ENCODE results near the gene ADGRG6.
A peak's percentile ranks its signal among the peaks of the same experiment; 100 is the strongest.
"Not testable (repeated sequence)": the region's sequence is repeated elsewhere in the genome, so short reads cannot be mapped to it uniquely, and the experiment has no call there.

The ADGRG6 gene

DNA sequence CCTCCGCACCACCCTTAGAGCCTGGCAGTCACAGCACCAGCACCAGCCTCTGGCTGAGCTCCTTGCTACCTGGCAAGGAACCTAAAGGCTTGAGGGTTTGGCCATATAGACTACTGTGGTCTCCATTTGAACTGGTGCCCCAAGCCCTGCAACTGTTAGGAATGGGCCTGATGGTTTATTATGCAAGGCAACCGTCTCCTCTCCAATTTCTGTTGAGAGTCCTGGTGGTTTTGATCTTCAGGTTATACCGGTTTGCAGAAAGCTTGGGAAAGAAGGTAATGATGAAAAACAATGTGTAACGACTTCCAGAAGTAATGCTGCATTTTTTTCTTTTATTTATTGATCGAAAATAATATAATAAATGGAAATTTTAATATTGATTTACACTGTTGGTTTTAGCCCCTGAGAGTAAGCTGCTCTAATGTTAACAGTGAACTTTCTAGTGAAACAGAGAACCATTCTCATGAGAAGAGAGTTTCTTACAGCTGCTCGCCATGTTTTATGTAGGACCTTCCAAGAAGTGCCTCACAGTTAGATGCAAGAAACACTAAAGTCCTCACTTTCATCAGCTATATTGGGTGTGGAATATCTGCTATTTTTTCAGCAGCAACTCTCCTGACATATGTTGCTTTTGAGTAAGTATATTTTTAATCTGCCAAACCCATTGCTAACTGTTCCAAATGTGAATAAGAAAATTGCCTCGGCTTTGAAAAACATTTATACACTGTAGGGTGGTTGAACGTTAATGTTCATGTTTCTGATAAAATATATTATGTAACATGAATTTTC lies 112.8 kb downstream of the ADGRG6 start:
- no peak for DNase-seq

DNA sequence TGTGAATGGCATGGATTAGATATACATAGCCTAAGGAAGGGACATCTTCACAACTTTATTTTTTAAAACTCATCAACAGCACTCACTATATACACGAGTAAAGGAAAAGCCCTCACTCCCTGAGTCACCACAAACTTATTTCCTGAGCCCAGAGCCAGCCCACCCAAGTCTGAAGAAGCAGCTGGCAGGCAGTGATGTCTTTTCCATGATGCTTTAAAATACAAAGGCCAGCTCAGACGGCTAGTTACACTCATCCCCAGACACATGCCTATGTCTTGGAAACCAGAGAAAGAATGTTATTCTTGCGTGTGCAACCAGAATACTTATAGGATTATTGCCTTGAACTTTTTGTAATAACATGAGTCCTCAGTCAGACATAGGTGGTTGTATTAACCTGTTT lies 114.4 kb downstream of the ADGRG6 start:
- no peak for DNase-seq

DNA sequence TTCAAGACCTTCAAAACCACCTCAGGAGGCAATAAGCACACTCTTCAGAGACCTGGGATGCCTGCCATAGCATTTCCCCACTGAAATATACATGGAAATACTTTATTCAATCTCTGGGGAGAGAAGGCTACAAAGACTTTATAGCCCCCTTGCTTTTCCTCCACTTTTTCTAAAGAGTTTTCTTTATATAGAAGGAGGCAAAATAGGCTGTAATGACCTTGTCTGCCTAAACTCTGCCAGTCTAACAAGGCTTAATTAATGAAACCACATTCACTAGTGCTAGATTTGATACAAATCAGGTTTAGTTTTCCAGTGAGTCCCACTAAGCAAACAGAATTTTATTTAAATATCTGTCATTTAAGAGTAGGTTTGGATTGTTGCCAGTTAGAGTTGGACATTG lies 114.9 kb downstream of the ADGRG6 start:
- no peak for DNase-seq

DNA sequence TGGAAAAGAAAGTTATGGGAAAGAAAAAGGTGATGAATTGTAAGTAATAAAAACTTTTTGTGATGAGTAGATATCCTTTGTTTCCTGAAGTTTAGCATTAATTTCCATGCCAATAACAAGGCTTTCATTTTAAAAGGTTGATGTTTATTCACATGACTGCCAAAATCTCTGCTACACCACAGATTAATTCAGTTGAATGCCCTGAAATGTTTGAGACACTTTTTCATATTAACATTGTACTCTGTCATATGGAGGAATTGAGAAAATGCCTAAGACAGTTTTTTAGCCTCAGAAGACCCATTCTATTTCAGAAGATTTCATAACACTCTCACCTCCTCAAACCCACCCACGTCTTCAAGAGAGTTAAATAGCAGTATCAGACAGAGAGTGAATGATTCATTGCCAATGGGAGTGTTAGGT lies 115.5 kb downstream of the ADGRG6 start:
- DNase-seq: no peak

DNA sequence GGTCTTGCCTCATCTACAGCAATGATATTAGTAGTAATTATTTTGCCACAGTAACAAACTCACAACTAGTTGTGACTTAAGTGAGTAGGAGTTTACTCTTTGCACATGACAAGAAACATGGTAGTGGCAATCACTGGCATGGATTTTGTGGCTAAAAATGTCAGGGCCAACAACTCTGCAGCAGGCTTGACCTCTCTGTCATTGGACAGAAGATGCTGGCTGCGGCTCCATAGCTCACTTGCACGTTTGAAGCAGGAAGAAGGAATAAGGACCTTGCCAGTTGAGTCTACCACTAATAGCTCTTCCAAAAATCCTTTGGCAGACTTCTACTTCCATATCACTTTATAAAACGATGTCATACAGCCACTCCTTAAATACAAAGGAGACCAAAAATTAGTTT lies 117.3 kb downstream of the ADGRG6 start:
- DNase-seq: no peak

DNA sequence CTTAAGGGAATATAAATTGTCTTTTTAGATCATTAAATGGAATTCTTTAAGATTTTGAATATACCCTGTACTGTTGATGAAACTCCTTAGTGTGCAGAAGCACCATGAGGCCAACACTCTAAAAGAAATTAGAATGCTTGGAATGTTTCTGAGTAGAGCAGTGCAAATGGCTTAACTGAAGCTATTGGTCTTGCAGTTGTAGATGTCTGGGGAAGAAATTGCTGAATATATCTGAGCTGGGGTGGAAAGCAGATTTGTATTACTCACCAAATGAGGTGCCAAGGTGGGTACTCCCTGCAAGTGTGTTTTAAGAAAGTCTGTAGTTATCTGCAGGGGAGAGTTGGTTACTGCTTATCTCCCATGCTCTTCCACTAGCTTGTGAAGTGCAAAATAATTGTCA lies 119.0 kb downstream of the ADGRG6 start:
- no peak for DNase-seq

DNA sequence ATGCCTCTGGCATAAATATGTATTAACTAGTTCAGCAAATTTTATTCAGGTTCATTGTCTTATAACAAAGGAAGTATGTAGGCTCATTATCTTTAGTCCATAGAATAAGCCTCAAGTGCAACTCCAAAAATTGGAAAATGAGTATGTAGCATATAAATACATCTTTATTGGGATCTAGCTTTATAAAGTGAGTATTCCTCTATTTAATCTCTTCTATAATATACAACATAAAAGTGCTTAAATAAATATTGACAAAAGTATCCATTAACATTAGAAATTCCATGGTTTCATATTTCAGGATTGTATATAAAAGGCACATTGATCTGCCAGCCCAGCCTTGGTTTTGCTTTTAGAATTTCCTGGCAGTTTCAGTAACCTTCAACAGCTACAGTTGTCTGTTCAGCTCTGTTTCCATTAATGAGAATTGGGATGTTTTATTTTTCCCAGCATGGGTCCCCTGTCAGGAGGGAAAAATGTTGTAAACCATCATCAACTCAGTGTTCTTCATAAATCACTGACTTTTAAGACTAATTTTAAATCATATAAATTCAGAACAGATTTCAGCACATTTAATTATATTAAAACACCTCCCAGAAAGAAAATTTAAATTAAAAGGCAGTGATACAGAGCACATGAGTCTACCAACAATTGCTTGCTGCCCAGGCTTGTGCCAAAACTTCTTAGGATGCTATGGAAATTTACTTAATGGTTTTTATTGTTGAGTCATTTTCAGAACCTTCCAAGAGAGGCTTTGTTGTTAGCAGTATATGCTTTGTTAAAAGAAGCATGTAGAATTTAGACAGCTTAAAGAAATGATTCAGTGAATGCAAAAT lies 119.7 kb downstream of the ADGRG6 start:
- DNase-seq: peak; percentile 25

DNA sequence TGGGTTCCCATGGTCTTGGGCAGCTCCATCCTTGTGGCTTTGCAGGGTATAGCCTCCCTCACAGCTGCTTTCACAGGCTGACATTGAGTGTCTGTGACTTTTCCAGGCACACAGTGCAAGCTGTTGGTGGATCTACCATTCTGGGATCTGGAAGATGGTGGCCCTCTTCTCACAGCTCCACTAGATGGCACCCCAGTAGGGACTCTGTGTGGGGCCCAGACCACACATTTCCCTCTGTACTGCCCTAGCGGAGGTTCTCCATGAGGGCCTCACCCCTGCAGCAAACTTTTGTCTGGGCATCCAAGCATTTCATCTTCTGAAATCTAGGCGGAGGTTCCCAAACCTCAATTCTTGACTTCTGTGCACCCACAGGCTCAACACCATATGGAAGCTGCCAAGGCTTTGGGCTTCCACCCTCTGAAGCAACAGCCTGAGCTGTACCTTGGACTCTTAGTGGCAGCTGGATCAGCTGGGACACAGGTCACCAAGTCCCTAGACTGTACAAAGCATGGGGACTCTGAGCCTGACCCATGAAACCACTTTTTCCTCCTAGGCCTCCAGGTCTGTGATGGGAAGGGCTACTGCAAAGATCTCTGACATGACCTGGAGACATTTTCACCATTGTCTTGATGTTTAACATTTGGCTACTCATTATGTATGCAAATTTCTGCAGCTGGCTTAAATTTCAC lies 124.8 kb downstream of the ADGRG6 start:
- not testable (repeated sequence) for DNase-seq

DNA sequence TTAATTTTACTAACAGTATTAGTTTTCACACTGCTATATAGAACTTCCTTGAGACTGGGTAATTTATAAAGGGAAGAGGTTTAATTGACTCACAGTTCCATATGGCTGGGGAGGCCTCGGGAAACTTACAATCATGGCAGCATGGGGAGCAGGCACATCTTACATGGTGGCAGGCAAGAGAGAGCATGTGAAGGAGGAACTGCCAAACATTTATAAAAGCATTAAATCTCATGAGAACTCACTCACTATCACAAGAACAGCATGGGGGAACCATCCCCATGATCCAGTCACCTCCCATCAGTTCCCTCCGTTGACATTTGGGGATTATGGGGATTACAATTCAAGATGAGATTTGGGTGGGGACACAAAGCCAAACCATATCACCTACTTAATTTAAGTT lies 126.7 kb downstream of the ADGRG6 start:
- DNase-seq: not testable (repeated sequence)

DNA sequence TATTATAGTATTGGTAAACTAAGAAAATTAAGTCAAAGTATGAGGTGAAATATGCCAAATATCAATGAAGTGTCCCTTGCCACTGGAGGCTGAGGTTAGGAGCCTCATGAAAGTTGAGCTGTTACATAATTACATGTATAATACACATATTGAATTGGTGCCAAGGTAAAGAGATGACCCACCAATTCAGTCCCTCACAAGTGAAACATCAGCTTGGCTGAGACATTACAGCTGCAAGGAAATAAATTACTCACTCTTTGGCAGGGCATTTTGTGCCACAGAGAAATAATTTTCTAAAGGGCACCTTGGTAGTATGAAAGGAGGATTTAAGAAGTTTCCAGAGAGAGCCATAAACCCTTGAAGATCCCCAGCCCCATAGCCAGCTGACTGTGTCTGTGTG lies 127.4 kb downstream of the ADGRG6 start:
- DNase-seq: no peak

DNA sequence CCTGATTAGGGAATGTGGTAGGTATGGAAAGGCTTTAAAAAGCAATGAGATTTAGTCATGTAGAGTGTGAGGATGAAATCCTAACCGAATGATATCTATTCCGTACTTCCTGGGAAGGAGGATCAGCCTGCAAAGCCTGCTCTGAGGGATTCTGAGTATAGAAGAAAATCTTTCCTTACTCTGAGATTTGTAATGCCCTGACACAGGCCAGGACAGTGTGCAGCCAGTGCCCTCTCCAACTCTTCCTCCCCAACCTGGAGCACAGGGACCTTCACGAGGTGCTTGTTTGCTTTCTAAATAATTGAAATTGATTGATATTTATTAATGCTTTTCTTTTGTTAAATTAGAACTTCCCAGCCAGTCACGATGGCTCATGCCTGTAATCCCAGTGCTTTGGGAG lies 131.6 kb downstream of the ADGRG6 start:
- no peak for DNase-seq

DNA sequence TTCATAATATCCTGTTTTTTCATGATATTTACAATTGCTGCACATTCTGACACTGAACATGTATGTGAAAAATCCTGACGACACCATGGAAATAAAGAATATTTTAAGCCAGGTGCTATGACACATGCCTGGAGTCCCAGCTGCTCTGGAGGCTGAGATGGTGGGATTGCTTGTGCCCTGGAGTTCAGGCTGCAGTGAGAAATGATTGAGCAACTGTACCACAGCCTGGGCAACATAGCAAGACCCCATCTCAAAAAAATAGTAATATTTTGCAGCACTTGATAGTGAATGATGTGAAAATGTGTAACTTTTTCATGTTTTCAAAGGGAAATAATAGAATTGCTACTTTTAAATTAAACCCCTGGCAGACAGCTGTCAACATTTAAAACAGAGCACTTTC lies 137.1 kb downstream of the ADGRG6 start:
- no peak for DNase-seq

DNA sequence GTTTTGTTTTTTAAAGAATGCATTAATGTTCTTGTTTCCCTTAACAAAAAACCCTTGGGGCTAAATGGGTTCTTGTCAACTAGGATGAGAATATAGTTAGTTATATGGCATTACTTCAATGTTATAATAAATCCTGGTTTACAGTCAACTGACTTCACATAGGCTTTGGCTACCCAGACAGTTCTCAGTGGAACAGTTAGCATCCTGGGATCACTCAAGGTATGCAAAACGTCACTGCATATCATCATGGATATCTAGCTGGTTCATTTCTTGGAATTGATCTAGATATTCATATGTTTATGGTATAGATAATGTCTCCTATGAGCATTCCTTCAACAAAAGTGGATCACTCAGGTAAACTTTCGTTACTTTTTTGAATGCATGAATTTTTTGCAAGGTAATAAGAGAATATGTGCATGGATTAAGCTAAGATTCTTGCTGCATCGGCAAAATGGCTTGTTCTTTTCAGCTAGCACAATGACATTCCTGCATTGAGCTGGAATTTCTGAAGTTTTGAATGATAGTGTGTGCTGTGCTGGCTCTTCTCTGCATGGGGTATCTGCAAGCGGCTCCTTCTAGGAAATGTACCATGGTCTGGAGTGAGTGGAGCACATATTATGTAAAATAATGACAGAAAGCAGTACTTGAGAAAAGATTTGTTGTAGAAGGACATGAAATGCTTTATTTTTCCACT lies 138.9 kb downstream of the ADGRG6 start:
- no peak for DNase-seq

DNA sequence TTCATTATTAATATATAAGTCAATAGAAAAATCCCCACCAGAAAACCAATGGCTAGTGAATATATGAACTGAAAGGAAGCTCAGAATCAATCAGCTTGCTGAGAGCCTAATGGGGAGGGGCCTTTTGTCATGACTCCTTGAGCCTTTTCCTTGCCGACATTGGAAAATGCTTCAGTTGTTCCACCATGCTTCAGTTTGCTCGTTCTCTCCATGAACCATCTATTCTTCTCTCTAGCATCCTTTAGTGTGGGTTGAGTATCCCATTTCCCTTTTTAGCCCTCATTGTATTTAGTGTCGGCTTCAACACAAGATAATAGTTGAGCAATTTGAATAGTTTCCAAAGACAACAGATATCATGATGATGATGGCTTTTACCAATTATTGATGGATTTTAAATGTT lies 139.9 kb downstream of the ADGRG6 start:
- no peak for DNase-seq

DNA sequence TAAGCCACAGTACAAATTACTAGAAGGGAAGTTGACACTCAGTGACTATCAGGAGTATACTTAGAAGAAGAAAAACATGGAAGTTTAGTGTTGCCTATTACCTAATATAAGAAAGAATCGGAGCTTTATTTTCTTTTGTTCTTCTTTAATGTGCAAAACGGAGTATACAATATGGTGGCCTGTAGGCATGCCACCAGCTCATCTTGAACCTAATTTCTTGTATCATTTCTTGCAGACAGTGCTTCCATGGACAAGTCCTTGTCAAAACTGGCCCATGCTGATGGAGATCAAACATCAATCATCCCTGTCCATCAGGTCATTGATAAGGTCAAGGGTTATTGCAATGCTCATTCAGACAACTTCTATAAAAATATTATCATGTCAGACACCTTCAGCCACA lies 141.3 kb downstream of the ADGRG6 start:
- DNase-seq: no peak

DNA sequence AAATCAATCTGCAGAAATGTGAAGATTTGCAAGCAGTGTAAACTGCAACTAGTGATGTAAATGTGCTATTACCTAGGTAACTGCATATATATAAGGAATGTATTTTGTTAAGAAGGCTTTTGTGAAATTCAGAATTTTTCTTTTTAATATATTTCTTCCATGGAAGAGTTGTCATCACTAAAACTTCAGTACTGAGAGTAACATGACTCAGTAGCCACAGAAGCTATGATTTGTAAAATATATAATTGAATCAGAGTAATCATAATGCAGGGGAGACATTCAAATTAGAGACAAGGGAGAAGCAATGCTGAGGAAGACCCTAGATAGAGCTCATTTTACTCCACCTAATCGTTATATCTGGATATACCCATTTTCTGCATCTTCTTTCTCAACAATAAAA lies 141.7 kb downstream of the ADGRG6 start:
- no peak for DNase-seq

DNA sequence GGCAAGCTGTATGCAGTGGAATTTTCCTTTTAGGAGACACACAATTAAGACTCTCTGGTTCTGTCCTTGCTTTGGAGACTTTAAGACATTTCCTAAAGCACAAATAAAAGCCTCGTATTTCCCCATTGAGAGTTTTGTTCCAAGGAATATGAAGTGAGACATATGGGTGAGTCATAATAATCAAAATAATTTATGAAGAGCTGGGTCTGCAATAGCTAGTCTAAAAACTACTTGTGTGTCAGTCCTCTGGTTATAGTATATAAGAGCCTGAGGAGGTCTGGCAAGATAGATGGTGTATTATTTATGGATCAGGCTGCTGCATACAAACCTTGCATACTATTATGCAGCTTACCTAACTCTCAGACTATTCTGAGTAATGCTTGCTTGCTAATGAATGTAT lies 142.6 kb downstream of the ADGRG6 start:
- no peak for DNase-seq

DNA sequence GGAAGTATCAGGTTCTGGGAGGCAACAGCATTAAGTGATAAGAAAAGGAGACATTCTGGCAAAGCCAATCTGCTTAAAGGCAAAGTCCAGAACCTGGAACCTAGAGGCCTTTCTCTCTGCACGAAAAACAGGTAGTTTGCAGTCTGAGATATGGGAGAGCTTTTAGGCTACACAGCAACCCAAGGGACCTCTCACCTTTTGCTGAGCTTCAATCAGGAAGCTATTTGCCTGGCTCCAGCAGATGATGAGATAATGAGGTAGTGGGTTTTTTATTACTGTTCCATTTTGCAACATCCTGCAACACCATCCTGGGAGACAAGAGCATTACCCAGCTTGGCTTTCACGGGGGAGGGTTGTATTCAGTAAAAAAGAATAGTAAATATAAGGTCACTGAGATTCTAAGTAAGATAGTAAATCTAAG lies 143.1 kb downstream of the ADGRG6 start:
- no peak for DNase-seq

DNA sequence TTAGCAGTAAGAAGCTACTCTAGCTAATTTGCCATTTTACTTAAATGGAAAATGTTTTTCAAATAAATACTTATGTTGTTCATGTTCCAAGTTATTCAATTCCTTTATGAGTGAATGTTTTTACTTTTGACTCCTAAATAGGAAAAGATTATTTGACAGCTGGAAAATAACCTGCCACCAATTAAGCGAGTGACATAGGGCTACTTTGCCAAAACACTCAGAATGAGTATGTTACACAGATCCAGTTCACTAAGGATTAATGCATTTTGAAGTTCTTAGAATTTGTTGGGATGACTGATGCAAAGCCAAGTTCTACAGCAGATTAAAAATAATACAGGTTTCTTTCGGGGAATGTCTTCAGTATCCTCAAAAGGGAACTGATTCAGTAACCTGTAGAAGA lies 144.4 kb downstream of the ADGRG6 start:
- DNase-seq: no peak

DNA sequence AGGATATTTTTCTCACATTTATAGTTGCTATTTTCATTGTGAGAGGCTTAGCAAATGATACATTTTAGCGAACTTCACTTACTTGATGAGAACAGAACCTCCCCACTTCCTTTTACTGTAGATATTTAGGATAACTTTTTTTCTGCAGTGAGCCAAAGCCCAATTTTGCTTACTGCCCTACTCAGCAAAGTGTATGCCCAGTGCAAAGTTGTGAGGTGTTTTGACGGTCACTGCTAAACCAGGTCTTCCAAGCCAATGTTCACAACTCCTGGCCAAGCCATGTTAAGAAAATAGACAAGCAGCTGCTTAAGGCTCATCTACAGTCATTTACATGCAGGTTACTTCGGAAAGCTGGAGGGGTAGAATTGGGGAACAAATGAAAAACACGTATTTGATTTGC lies 144.8 kb downstream of the ADGRG6 start:
- no peak for DNase-seq

DNA sequence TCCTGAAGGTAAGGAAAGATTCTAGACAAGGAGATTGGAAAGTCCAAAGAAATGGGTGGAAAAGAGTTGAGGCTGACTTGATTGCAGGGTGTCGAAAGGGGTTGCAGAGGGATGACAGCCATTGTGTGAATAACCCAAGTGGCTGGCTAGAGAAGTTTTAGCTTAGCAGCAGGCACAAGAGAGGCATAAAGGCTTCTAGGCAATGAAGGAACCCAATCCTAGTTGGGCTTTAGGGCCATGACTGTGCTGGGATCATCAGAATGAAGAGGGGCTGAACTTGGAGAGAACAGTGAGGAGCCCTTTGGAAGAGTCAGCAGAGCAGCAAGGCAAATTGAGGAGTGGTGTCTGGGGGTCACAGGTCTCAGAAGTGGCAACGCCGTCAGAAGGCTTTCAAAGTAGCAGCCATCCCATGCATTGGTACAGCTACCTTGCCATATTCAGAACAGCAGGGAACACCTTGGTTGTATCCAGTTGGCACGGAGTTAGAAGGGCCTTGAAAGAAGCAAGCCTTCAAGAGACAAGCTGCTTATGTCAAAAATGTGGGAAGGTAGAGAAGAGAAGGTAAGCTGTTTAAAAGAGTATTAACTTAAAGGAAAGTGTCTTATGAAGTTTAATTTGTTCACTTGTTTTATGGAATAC lies 146.4 kb downstream of the ADGRG6 start:
- no peak for DNase-seq

DNA sequence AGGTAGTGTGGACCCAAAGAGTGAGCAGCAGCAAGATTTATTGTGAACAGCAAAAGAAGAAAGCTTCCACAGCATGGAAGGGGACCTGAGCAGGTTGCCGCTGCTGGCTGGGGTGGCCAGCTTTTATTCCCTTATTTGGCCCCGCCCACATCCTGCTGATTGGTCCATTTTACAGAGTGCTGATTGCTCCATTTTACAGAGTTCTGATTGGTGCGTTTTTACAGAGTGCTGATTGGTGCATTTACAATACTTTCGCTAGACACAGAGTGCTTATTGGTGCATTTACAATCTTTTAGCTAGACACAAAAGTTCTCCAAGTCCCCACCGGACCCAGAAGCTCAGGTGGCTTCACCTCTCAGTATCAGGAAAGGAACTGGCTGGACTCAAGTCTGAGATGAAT lies 149.0 kb downstream of the ADGRG6 start:
- DNase-seq: not testable (repeated sequence)

DNA sequence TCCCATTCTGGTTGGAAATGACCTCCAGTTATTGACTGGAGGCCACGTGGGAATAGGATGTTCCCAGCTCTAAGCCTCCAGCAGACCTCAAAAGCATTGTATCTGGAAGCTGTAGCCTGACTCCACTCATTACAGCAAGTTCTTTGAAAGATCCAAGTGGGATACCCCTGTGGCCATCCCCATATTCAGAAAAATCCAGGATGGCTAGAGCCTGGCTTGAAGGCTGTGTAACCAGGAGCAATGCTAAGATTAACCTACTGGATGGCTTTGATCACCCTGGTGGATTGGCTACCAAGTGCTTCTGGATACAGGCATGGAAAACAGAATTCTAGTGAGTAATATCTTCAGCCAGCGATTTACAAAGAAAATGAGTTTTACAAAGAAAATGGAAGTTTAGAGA lies 151.2 kb downstream of the ADGRG6 start:
- no peak for DNase-seq

Data from NCI-H1105 (cell line).